Measurements from ENCODE around the gene DAPK1.
"Not testable (repeated sequence)": the region's sequence is repeated elsewhere in the genome, so short reads cannot be mapped to it uniquely, and the experiment has no call there.

The DAPK1 gene

DNA sequence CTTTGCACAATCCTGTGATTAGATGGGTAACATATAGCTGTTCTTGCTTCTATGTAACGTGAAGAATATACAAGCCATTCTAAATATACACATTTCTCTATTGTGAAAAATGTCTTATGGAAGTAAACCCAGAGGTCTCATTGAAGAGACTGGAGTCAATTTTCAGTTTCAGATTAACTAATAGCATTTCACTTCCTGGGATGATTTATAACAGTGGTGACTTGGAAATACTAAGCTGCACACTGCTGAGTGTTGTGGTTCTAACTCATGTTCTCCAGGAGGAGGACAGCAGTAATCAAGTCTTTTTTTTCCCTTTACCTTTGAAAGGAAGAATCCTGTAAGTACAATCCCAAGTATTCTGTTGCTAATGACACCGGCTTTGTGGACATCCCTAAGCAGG, 231.6 kb downstream of the DAPK1 start:
- DNase-seq (ENCODE audit: low read depth in 1 of 2, low spot score in 1 of 2) = no peak

- DNase-seq (ENCODE audit: low read depth in 1 of 2, low spot score in 1 of 2) = no peak
Observed at GRCh38 chr9:87731321-87731720, 233.7 kb downstream of the DAPK1 start.

GRCh38 chr9:87732344-87732743, 234.7 kb downstream of the DAPK1 start:
- DNase-seq (ENCODE audit: low read depth in 1 of 2, low spot score in 1 of 2) = no peak

- DNase-seq (ENCODE audit: low read depth in 1 of 2, low spot score in 1 of 2) = no peak
Observed at GRCh38 chr9:87732756-87733155, 235.1 kb downstream of the DAPK1 start.

GRCh38 chr9:87733273-87734052, 235.8 kb downstream of the DAPK1 start:
- no peak for DNase-seq (ENCODE audit: low read depth in 1 of 2, low spot score in 1 of 2)

GRCh38 chr9:87734106-87734505, 236.4 kb downstream of the DAPK1 start:
- DNase-seq (ENCODE audit: low read depth in 1 of 2, low spot score in 1 of 2) = no peak

- no peak for DNase-seq (ENCODE audit: low read depth in 1 of 2, low spot score in 1 of 2)
Observed at GRCh38 chr9:87739546-87739945, 241.9 kb downstream of the DAPK1 start.

DNA sequence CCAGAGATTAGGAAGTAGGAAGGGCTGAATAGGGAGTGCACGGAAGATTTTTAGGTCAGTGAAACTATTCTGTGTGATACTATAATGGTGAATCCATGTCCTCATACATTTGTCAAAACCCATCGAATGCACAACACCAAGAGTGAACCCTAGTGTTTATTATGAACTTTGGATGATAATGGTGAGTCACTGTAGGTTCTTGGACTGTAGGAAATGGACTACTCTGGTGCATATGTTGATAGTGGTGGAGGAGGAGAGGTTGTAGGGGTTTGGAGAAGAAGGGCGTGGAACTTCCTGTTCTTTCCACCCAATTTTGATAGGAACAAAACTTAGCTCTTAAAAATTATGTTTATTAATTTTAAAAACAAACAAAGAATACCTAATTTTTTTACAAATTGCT, 242.5 kb downstream of the DAPK1 start:
- DNase-seq (ENCODE audit: low read depth in 1 of 2, low spot score in 1 of 2) = no peak

GRCh38 chr9:87741326-87741725, 243.7 kb downstream of the DAPK1 start:
- no peak for DNase-seq (ENCODE audit: low read depth in 1 of 2, low spot score in 1 of 2)

DNA sequence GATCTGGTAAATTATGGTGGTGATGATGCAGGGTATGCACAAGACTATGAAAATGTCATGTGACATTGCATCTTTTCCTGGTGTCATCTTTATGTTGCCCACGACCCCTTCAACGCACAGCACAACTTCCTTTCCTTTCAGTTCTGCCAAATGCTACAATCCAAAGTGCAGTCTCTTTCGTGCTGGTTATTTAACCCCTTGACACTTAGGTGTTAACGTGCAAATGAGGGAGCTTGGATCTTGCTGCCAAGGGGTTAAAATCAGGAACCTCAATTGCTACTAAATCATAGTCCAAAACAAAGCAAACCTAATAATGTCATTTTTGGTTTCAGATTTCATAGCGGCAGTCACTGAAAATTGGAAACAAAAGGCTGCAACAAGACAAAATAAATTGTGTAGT, 244.2 kb downstream of the DAPK1 start:
- DNase-seq (ENCODE audit: low read depth in 1 of 2, low spot score in 1 of 2) = no peak

GRCh38 chr9:87742813-87743428, 245.3 kb downstream of the DAPK1 start:
- no peak for DNase-seq (ENCODE audit: low read depth in 1 of 2, low spot score in 1 of 2)

- DNase-seq (ENCODE audit: low read depth in 1 of 2, low spot score in 1 of 2) = not testable (repeated sequence)
Observed at GRCh38 chr9:87744247-87744646, 246.6 kb downstream of the DAPK1 start.

DNA sequence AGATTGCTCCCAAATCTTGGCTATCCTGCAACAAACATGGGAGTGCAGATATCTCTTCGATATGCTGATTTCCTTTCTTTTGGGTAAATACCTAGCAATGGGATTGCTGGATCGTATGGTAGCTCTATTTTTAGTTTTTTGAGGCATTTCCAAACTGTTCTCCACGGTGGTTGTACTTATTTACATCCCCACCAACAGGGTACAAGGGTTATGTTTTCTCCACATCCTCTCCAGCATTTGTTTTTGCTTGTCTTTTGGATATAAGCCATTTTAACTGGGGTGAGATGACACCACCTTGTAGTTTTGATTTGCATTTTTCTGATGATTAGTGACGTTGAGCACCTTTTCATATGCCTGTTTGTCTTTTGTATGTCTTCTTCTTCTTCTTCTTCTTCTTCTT, 248.5 kb downstream of the DAPK1 start:
- no peak for DNase-seq (ENCODE audit: low read depth in 1 of 2, low spot score in 1 of 2)

DNA sequence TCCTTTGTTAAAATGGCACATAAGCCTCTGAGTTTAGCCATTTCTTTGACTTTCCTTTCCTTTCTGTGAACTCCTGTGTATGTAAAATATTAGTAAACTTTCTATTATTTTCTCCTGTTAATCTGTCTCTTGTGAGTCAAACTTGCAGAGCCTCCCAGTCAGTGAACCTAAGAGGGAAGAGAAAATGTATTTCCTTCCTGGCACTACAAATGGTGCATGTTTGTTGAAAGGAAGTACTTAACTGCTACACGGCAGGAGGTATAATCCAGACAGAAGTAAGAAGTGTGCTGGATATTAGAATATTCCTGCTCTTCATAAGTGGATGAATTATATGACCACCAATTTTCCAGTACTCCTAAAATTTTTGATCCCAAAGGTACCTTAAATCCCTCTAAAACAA, 251.2 kb downstream of the DAPK1 start:
- DNase-seq (ENCODE audit: low read depth in 1 of 2, low spot score in 1 of 2) = no peak

GRCh38 chr9:87749335-87750035, 251.8 kb downstream of the DAPK1 start:
- no peak for DNase-seq (ENCODE audit: low read depth in 1 of 2, low spot score in 1 of 2)

DNA sequence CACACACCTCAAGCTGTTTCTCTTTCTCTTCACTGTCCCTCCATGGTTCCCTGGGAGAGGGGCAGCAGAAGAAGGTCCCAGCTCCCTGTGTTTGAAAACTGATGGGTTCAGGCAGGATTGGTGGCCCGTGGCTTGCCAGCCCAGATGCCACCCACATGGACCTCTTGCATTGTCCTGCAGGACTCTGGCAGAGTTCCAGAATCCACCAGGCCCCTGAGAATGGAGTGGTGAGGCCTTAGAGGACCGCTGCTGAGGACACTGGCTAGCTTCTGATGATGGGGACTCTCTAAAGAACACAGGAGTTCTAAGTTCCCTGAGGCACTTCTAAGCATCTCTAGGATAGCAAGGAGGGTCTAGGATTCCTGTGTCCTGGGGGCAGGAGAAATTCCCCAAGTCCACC, 253.1 kb downstream of the DAPK1 start:
- DNase-seq (ENCODE audit: low read depth in 1 of 2, low spot score in 1 of 2) = no peak

GRCh38 chr9:87751423-87751822, 253.8 kb downstream of the DAPK1 start:
- no peak for DNase-seq (ENCODE audit: low read depth in 1 of 2, low spot score in 1 of 2)

DNA sequence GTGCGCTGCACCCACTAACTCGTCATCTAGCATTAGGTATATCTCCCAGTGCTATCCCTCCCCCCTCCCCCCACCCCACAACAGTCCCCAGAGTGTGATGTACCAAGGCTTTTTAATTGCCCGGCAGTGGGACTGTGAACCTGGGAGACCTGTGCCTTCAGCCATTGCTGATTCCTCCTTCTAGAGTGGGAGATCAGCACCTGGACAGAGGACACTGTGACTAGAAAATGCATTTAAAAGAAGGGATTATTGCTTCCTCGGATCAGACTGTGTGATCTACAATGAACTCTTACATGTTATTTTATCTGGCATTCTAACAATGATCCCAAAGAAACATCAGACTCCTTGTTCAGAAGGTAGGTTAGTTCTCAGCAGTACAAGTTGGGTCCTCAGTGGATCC, 254.2 kb downstream of the DAPK1 start:
- DNase-seq (ENCODE audit: low read depth in 1 of 2, low spot score in 1 of 2) = no peak

DNA sequence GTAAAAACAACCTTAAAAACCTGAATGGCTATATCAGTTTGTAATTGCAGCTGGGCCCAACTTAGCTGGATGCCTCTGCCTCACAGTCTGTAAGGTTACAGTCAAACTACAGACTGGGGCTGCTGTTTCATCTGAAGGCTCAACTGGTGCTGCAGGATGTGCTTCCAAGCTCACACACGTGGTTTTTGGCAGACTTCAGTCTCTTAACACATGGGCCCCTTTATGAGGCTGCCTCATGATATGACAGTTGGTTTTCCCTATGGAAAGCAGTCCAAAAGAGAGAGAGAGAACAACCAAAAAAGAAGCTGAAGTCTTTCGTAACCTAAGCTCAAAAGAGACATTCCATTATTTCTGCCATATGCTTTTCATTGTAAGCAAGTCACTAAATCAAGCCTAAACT, 255.6 kb downstream of the DAPK1 start:
- DNase-seq (ENCODE audit: low read depth in 1 of 2, low spot score in 1 of 2) = no peak
